Measurements from ENCODE around the gene CCL7. TPM values are rescaled to one million over a fixed set of nuclear protein-coding genes. Genes with fewer than 3 reads are reported as not detected.

The CCL7 gene
- total RNA-seq, 3 donors from 2014 or later = not detected

DNA sequence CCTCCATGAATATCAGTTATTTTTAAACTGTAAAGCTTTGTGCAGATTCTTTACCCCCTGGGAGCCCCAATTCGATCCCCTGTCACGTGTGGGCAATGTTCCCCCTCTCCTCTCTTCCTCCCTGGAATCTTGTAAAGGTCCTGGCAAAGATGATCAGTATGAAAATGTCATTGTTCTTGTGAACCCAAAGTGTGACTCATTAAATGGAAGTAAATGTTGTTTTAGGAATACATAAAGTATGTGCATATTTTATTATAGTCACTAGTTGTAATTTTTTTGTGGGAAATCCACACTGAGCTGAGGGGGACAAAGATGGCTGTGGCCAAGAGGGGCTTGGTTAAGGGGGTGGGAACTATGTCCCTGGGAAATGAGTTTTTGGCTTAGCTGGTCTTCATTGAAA lies 17.9 kb downstream of the CCL7 start:
- Mint-ChIP-seq H3K4me1 (ENCODE audit: low read depth) (no peaks in the 10 kb centered on the region), H3K9me3 (no peaks in the 10 kb centered on the region), H3K36me3 (ENCODE audit: insufficient read depth) (no peaks in the 10 kb centered on the region), H3K27me3 (ENCODE audit: low read depth) (peaks cover 4% of the 10 kb centered on the region), H3K4me3 (no peak overlapping the region)
- no peak for DNase-seq
- no peak for ATAC-seq

- Mint-ChIP-seq H3K4me3 (no peak overlapping the region), H3K4me1 (ENCODE audit: low read depth) (no peaks in the 10 kb centered on the region), H3K9me3 (no peaks in the 10 kb centered on the region), H3K27me3 (ENCODE audit: low read depth) (peaks cover 4% of the 10 kb centered on the region), H3K36me3 (ENCODE audit: insufficient read depth) (no peaks in the 10 kb centered on the region)
- DNase-seq (no peak), ATAC-seq (no peak)
Measured at GRCh38 chr17:34290586-34290985, 20.6 kb downstream of the CCL7 start.

DNA sequence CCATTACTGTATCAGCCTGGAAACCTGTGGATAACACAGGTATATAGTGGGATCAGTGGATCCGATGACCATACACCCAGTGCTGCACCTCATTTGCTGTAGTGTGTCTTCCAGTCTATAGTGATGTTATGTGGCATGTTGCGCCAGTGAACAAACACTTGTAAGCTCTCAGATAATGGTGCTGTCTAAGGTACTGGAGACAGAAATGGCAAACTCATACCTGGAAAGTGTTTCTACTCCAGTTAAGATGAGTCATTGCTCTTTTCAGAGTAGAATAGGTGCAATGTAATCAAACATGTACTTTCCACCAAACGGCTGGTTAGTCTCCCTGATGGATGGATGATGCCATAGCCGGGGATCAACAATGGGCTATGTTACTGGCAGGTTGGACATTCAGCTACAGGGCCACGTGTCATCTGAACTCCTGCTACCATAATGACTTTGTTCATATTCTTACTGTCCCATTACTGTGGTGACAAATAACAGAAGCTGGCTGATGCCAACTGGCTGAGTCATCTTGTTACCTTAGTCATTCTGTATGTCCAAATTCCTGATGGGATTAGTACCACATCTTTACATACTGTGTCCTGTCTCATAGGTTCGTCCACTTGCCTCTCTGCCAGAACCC lies 21.8 kb downstream of the CCL7 start:
- peaks cover 3% of the 10 kb centered on the region for H3K27me3 Mint-ChIP-seq (ENCODE audit: low read depth)
- DNase-seq (no peak), ATAC-seq (peak in 1 of 2 donors; percentile 37)
- H3K9me3 Mint-ChIP-seq = no peaks in the 10 kb centered on the region
- H3K36me3 Mint-ChIP-seq (ENCODE audit: insufficient read depth) = no peaks in the 10 kb centered on the region
- H3K4me3 Mint-ChIP-seq = no peak overlapping the region
- H3K4me1 Mint-ChIP-seq (ENCODE audit: low read depth) = no peaks in the 10 kb centered on the region

DNA sequence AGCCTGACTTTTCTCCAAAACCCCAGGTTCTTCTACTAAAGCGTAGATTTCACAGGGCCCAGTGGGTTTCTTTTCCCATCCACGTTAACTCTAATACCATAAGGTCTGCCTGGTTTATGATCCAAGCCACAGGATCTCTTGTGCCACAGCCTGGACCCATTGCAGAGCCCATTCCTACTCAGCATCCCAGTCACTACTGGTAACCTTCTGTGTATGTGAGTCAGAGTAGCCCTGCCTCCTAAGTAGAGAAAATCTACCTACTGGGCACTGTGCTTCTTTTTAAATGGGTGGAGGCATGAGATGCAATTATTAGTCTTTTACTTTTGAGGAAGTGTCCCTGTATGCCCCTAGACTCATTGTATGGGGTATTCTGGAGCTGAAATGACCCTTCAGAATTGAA lies 29.0 kb downstream of the CCL7 start:
- H3K4me3 Mint-ChIP-seq = no peak overlapping the region
- ATAC-seq = no peak
- H3K4me1 Mint-ChIP-seq (ENCODE audit: low read depth) = no peaks in the 10 kb centered on the region
- DNase-seq = no peak
- H3K9me3 Mint-ChIP-seq = no peaks in the 10 kb centered on the region
- H3K27me3 Mint-ChIP-seq (ENCODE audit: low read depth) = peaks cover 19% of the 10 kb centered on the region
- no peaks in the 10 kb centered on the region for H3K36me3 Mint-ChIP-seq (ENCODE audit: insufficient read depth)

- DNase-seq (no peak), ATAC-seq (no peak)
- H3K27me3 Mint-ChIP-seq (ENCODE audit: low read depth) = peaks cover 19% of the 10 kb centered on the region
Measured at GRCh38 chr17:34299956-34300577, 30.0 kb downstream of the CCL7 start.

GRCh38 chr17:34300652-34301370 lies 30.8 kb downstream of the CCL7 start:
- Mint-ChIP-seq H3K4me1 (ENCODE audit: low read depth) (no peaks in the 10 kb centered on the region), H3K9me3 (no peaks in the 10 kb centered on the region), H3K27me3 (ENCODE audit: low read depth) (peaks cover 17% of the 10 kb centered on the region), H3K4me3 (no peak overlapping the region), H3K36me3 (ENCODE audit: insufficient read depth) (no peaks in the 10 kb centered on the region)
- no peak for ATAC-seq
- no peak for DNase-seq

More at GRCh38 chr17:34299956-34300577, 30.0 kb downstream of the CCL7 start:
- Mint-ChIP-seq H3K4me1 (ENCODE audit: low read depth) (no peaks in the 10 kb centered on the region), H3K9me3 (no peaks in the 10 kb centered on the region), H3K4me3 (no peak overlapping the region), H3K36me3 (ENCODE audit: insufficient read depth) (no peaks in the 10 kb centered on the region)

DNA sequence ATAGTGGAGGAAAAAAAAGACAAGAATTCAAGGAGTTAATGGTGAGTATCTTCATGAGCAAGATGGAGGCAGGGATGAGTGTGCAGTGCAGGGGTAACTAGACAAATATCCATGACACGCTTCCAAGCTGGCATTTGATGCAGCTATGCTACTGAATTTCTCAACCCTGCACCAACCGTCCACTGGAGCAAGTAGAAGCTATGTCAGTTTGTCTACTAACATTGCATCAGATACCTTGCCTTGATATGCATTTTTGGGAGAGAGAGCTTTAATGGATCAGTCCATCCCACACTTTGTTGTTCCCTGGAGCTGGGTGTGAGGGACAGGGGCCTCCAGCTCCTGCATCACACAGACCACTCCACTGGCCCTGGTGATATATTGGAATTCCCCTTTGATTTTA lies 32.0 kb downstream of the CCL7 start:
- no peak for ATAC-seq
- Mint-ChIP-seq H3K27me3 (ENCODE audit: low read depth) (peaks cover 17% of the 10 kb centered on the region), H3K9me3 (no peaks in the 10 kb centered on the region), H3K4me3 (no peak overlapping the region), H3K4me1 (ENCODE audit: low read depth) (no peaks in the 10 kb centered on the region), H3K36me3 (ENCODE audit: insufficient read depth) (no peaks in the 10 kb centered on the region)
- no peak for DNase-seq

- no peak for ATAC-seq
Measured at GRCh38 chr17:34302636-34303035, 32.6 kb downstream of the CCL7 start.

GRCh38 chr17:34303606-34304005 lies 33.6 kb downstream of the CCL7 start:
- no peak for ATAC-seq
- peaks cover 11% of the 10 kb centered on the region for H3K27me3 Mint-ChIP-seq (ENCODE audit: low read depth)
- no peak for DNase-seq
- no peaks in the 10 kb centered on the region for H3K36me3 Mint-ChIP-seq (ENCODE audit: insufficient read depth)
- H3K4me3 Mint-ChIP-seq = no peak overlapping the region
- no peaks in the 10 kb centered on the region for H3K4me1 Mint-ChIP-seq (ENCODE audit: low read depth)
- no peaks in the 10 kb centered on the region for H3K9me3 Mint-ChIP-seq

More at GRCh38 chr17:34302636-34303035, 32.6 kb downstream of the CCL7 start:
- Mint-ChIP-seq H3K27me3 (ENCODE audit: low read depth) (peaks cover 17% of the 10 kb centered on the region), H3K9me3 (no peaks in the 10 kb centered on the region), H3K4me3 (no peak overlapping the region), H3K36me3 (ENCODE audit: insufficient read depth) (no peaks in the 10 kb centered on the region), H3K4me1 (ENCODE audit: low read depth) (no peaks in the 10 kb centered on the region)
- no peak for DNase-seq

- Mint-ChIP-seq H3K9me3 (no peaks in the 10 kb centered on the region), H3K4me3 (no peak overlapping the region), H3K27me3 (ENCODE audit: low read depth) (peaks cover 5% of the 10 kb centered on the region), H3K4me1 (ENCODE audit: low read depth) (no peaks in the 10 kb centered on the region), H3K36me3 (ENCODE audit: insufficient read depth) (no peaks in the 10 kb centered on the region)
- no peak for DNase-seq
- no peak for ATAC-seq
Measured at GRCh38 chr17:34305061-34305460, 35.0 kb downstream of the CCL7 start.

GRCh38 chr17:34305606-34306005 lies 35.6 kb downstream of the CCL7 start:
- no peaks in the 10 kb centered on the region for H3K36me3 Mint-ChIP-seq (ENCODE audit: insufficient read depth)

DNA sequence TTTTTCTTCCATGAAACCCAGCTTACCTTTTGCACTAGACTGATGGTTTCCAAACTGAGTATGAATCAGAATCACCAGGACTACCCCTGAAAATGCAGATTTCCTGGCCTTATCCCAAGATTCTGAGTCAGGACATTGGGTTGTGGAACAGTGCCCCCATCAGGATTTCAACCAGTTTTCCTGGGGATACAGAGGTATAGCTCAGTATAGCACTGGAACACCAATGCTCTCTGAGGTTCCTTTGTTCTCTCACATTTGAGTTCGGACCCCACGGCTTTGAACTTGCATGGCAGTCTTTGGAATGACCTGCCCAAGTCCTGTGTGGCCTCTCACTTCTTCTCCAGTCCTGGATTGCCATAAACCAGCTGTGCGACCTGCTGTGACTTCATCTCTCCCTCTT lies 36.4 kb downstream of the CCL7 start:
- no peaks in the 10 kb centered on the region for H3K36me3 Mint-ChIP-seq (ENCODE audit: insufficient read depth)
- DNase-seq (no peak), ATAC-seq (no peak)
- no peaks in the 10 kb centered on the region for H3K4me1 Mint-ChIP-seq (ENCODE audit: low read depth)
- H3K4me3 Mint-ChIP-seq = no peak overlapping the region
- H3K27me3 Mint-ChIP-seq (ENCODE audit: low read depth) = peaks cover 2% of the 10 kb centered on the region
- H3K9me3 Mint-ChIP-seq = no peaks in the 10 kb centered on the region

More at GRCh38 chr17:34305606-34306005, 35.6 kb downstream of the CCL7 start:
- no peaks in the 10 kb centered on the region for H3K27me3 Mint-ChIP-seq (ENCODE audit: low read depth)
- DNase-seq = no peak
- ATAC-seq = no peak
- H3K4me1 Mint-ChIP-seq (ENCODE audit: low read depth) = no peaks in the 10 kb centered on the region
- H3K4me3 Mint-ChIP-seq = no peak overlapping the region
- H3K9me3 Mint-ChIP-seq = no peaks in the 10 kb centered on the region

- Mint-ChIP-seq H3K9me3 (no peaks in the 10 kb centered on the region), H3K27me3 (ENCODE audit: low read depth) (peaks cover 3% of the 10 kb centered on the region), H3K36me3 (ENCODE audit: insufficient read depth) (no peaks in the 10 kb centered on the region), H3K4me1 (ENCODE audit: low read depth) (no peaks in the 10 kb centered on the region), H3K4me3 (no peak overlapping the region)
- ATAC-seq = no peak
- no peak for DNase-seq
Measured at GRCh38 chr17:34307110-34307509, 37.1 kb downstream of the CCL7 start.

DNA sequence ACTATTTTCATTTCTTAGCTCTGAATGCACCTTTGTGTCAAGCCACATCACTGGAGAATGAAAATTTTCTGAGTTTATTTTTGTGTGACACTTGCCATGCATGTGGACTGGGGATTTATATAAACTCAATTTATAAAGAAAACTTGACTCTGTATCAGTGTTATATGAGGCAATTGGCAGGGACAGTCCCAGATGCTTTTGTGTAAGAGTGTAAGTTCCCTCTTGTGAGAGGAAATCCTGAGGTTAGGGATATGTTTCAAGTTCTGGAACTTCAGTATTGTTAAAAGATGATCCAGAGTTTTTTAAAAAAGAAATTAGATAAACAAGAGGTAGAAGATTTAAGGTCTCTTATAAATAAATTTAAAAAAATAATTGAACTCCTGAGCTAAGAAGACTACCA lies 38.4 kb downstream of the CCL7 start:
- Mint-ChIP-seq H3K36me3 (ENCODE audit: insufficient read depth) (no peaks in the 10 kb centered on the region), H3K4me3 (no peak overlapping the region), H3K27me3 (ENCODE audit: low read depth) (peaks cover 11% of the 10 kb centered on the region), H3K4me1 (ENCODE audit: low read depth) (no peaks in the 10 kb centered on the region), H3K9me3 (no peaks in the 10 kb centered on the region)
- ATAC-seq (no peak), DNase-seq (no peak)

DNA sequence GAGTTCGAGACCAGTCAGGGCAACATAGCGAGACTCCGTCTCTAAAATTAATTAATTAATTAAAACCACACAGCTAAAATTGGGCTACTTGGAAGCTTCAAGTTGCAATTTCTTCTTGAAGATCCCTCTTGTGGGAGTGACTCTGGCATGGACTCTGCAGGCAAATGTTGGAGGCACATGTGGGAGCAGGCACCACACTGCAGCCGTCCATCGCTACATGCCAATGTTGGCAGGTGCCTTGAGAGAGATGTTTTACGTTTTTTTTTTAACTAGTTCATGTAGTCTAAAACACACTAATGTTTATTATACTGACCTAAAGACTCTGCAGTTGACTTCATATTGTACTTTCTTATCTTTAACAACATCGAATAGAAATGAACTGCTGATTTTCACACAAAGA lies 41.3 kb downstream of the CCL7 start:
- no peaks in the 10 kb centered on the region for H3K9me3 Mint-ChIP-seq
- DNase-seq (no peak), ATAC-seq (no peak)
- H3K4me3 Mint-ChIP-seq = no peak overlapping the region
- H3K36me3 Mint-ChIP-seq (ENCODE audit: insufficient read depth) = no peaks in the 10 kb centered on the region
- H3K27me3 Mint-ChIP-seq (ENCODE audit: low read depth) = peaks cover 15% of the 10 kb centered on the region
- H3K4me1 Mint-ChIP-seq (ENCODE audit: low read depth) = no peaks in the 10 kb centered on the region

All from activated T-cell treated with anti-CD3 and anti-CD28 coated beads, Interleukin-2, amount 50 U/mL, for 4 hours (primary cell).